Activated CD4-positive, alpha-beta T cell treated with anti-CD3 and anti-CD28 coated beads for 24 hours (primary cell): Measurements from ENCODE around the gene PIGU.
"Not testable (repeated sequence)": the region's sequence is repeated elsewhere in the genome, so short reads cannot be mapped to it uniquely, and the experiment has no call there.

Source experiments
- DNase-seq, 2 donors: peaks; one replicate each; pipeline ENCODE4 v3.0.0-alpha.2; 2020; ENCODE audit warnings: low read depth in 2 of 2

Gene PIGU

DNA sequence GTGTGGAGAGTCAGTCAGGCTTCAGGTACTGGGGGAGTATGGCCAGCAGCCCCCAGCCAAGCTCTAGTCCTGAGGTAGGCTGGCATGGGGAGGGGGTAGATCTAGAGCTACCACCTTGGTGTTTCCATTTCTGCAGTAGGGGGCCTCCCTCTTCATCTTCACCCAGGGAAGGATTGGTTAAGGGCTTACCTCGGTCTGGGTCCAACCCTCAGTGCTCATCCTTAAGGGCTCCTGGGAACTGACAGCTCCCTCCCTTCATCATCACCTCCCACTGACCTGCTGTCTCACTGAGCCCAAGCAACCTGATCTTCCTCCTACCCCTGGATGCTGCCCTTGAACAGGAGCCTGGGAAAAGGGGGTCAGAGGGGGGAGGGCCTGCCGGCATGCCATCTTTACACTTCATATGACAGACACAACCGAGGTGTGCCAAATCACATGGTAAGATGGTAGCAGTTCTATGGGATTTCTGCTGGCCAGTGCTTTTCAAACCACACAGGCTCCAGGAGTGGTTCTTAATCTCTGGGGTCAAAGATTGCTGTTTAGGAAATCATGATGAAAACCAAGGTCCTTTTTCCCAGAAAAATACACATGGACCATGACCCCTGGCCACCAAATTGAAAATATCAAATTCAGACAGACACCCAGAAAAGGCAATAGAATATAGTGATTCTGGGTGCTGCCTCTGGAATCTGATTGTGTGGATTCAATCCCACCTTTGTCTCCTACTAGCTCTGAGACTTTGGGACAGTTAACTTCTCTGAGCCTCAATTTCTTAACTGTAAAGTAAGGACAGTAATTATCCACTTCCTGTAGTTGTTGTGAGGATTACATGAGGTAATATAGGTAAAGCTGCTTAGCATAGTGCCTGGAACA is 30.3 kb upstream of the PIGU start:
- no peak for DNase-seq

DNA sequence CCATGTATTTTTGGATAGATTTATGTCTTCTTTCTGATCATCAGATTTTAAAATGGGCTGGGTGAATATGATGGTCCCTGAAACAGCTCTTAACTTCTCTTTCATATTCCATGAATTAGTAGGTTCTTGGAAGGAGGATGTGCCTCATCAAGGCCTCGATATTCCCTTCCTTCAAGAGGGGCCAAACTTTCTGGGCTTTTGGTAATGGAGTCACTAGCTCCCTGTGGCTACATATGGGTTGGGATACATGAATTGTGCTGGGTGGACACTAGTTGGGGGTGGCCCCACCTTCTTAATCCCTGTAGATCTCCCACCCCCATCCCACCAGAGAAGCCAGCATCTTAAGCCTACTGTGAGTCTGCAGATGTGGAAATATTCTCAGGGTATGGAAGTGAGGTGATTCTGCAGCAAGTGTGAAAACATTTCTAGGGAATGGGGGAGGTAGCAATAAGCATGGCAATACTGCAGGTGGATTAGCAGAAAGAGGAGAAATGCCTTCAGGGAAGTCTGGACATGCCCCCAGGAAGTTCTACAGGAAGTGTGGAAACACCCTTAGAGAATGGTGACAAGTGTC is 29.5 kb upstream of the PIGU start:
- DNase-seq = no peak

DNA sequence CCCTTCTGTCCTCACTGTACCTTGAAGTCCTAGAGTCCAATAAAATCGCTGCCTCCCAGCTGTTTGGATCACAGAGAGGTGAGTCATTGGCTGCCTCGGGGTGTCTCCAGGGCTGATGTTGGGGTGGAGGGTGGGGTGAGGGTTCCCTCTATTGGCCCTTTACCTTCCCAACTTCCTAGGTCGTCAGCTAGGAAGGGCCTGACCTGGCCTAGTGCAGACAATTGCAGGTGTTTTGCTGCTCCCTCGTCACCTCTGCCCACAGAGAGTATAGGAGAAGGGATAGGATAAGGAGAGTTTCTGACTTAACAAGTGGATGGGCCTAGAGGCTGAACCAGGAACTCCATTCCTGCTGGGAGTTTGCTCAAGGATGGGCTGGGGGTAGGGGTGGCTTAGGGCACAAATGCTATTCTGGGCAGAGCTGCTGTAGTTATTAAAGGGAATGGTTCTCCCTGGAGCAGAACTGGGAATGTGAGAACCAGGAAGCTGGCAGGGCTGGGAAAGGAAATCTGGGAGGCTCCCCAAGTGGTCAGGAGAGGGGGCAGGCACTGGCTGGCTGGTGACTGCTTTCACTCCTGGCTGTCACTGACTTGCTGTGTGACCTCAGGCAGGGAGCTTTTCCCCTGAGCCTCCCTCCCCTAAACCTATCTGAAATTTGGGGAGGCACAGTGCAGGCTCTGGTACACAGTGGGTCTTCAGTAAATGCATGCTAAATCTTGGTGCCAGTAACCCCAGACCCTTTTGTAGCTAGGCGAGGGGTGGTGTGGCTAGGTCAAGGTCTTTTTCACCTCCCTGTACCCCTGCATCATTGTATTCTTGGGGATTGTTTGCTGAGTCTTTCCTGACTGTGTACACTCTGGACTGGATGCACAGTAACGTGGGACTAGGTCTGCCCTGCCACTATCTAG is 28.8 kb upstream of the PIGU start:
- DNase-seq = no peak

- DNase-seq = no peak
Observed at GRCh38 chr20:34705008-34705396, 28.1 kb upstream of the PIGU start.

DNA sequence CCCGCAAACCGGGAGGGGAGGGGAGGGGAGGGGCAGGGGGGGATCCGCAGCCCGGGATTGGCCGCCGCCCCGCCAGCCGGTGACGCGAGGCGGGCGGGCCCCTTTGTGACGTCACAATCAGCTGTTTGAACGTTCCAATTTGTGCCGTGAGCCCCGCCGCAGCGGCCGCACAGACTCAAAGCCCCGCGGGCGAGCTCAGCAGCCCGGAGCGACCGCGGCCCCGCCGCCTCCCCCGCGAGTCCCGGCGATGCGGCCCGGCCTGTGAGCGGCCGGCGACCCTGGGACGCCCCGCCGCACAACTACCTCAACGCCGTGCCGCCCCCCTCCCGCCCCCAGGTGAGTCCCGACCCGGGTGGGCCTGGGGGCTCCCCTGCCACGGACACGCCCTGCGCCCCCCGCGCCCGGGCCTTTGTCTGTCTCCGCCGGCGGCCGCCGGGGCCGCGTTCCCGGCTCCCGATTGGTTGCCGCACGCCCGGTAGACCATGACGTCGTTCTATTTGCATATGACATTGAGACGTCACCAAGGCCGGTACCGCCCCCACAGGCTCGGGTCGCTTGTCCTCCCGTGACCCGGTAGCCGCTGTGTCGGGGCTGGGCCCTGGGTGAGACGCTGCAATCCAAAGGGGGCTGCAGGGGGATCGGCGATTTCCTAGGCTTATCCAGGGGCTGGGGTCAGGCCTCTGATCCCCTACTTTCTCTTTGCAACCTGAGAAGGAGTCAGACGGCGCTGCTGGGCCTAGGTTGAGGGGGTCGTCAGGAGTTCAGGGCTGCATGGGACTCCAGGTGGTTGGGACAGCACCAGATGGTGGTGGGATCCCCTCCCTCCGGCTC is 27.5 kb upstream of the PIGU start, which contains the start of gene TP53INP2:
TP53INP2 (plus strand) TSS at position 168 of the 831 bp plus-strand sequence. CDS start 4,396 bp downstream, outside the sequence.
- DNase-seq = peak; percentile 61 to 68

DNA sequence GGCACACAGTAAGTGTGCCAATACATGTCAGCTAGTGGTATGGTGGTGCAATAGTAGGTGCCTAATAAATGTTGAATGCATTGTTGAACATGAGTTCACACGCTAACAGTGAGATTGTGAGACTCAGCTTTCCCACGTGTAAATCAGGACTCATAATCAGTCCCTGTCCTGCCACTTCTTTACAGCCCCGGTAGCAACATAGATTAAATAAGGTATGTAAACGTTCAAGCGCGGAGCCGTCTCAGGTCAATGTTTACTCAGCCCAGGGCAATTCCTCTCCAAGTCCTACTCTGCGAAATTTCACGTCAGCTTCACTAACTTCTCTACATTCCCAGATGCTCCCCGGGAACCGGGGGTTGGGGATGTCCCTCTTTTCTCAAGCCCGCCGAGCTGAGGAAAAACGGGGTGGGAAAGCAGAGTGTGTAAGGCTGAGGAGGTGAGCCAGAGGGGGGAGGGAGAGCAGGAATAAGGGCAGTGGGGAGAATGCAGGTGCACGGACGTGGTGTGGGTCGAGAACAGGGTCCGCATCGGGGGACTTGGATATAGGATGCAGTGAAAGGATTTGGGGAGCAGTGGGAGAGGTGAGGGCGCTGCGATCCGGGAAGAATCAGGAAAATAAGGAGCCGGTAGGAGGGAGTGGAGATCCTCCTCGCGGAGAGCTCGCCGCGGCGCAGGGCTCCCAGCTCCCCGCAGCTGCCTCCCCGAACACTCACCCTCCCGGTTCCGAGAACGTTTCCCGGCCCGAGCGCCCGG is 26.7 kb upstream of the PIGU start:
- no peak for DNase-seq

DNA sequence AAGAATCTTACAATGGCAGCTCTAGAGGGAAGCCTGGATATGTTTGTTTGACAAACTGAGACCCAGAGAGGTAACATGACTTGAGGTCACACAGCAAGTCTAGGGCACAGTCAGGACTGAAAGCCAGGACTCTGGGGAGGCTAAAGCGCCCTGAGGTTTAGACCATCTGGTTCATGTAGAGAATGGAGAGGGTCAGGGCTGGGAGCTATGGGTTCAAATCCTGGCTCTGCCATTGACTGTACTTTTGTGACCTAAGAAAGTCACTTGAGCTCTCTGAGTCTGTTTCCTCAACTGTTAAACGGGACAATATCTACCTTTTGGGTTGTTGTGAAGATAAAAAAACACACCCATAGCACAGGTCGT is 26.1 kb upstream of the PIGU start:
- no peak for DNase-seq

- no peak for DNase-seq
Observed at GRCh38 chr20:34701405-34702085, 24.7 kb upstream of the PIGU start.

DNA sequence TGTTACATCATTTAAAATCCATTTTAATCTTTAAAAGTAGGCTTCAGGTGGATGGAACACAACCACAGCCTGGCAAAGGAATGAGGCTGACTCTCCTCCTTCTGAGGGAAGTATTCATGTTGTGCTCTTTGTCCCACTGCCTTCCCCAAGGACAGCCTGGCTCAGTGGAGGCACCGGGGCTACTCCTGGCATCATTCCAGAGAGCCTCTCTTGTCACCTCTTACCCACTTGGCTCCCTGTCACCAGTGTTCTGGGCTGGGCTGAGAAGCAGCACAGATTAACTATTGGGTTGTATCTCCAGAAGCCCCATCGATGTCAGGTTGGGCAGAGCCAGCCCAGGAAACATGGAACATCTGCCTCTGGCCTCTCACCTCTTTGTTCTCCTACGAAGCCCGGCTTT is 16.5 kb upstream of the PIGU start:
- DNase-seq = no peak

DNA sequence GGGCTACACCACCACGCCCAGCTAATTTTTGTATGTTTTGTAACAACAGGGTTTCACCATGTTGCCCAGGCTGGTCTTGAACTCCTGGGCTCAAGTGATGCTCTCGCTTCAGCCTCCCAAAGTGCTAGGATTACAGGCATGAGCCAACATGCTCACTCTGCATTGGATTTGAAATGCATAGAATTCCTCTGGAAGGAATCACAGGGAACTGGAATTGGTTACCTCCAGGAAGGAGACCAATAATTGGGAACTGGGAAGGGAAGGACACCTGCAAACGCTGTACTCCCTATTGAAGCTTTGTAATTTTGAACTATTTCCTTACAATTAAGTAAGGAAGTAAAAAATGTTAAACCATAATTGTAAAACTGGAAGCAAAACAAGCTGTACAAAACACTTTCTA is 14.9 kb upstream of the PIGU start:
- no peak for DNase-seq

DNA sequence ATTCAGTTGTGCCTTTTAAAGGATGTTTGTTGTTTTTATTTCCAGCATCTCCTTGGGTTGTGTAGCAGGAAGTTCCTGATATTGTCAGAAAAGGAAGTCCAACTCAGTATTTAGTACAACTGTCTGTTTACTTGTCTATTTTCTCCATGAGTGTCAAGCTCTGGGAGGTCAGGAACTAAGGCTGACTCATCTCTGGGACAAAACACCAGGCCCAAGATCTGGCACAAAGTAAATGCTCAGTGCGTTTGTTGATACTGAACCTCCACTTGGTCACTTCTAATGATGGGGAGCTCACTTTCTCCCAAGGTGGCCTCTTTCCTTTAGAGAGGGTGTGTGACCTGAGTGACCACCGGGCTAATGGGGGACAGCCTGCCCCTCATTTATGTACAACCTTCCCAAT is 12.6 kb upstream of the PIGU start:
- DNase-seq = no peak

- DNase-seq = no peak
Observed at GRCh38 chr20:34683667-34684066, 6.8 kb upstream of the PIGU start.

DNA sequence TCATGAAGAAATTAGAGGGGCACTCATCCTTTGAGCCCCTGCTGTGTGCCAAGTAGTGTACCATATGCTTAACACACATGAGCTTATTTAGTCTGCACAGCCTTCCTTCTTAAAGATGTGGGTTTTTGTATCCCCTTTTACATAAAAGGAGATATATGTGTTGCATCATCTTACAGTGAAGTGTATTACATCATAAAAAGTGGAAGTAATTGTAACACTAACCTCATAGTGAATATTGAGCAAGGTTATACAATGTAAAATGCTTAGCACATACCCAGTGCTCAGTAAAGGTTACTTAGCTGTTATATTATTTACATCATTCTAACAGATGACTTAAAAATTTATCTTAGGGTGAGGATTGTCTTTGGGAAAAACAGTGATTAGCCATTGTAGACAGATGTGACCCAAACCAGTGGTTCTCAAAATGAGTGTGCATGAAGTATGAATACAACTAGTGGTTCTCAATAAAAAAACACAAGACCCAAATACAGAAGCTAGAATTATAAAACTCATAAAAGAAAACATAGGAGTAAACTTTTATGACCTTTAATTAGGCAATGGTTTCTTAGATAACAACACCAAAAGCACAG is 3.8 kb upstream of the PIGU start:
- no peak for DNase-seq

GRCh38 chr20:34675993-34676641 is 775 bp downstream of the PIGU start:
- DNase-seq = no peak

- DNase-seq = no peak
Observed at GRCh38 chr20:34675561-34675960, 1.3 kb downstream of the PIGU start.

DNA sequence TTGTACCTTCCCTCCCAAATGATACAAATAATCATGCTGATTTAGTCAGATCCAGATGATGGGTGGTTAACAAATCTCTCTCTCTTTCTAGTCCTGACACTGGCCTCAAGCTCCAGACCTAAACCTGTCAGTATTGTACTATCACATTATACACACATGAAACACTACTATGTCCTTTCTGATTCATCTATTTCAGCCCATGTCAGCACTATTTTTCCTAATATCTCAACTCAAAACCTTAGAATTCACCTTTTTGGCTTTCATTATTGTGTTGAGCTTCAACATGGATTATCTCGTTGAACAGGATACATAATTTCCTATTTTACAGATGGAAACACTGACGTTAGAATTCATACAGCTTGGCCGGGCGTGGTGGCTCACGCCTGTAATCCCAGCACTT is 3.5 kb downstream of the PIGU start:
- DNase-seq = no peak

DNA sequence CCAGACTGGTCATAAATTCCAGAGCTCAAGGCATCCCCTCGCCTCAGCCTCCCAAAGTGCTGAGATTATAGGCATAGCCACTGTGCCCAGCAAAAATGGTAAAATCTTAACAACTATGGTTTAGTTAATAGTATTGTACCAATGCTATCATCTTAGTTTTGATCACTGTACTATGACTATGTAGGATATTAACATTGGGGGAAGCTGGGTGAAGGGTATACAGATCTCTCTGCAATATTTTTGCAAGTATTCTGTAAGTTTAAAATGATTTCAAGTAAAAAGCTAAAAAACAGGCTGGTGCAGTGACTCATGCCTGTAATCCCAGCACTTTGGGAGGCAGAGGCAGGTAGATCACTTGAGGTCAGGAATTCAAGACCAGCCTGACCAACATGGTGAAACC is 7.8 kb downstream of the PIGU start:
- DNase-seq = no peak

- DNase-seq = not testable (repeated sequence)
Observed at GRCh38 chr20:34664751-34665150, 12.1 kb downstream of the PIGU start.

DNA sequence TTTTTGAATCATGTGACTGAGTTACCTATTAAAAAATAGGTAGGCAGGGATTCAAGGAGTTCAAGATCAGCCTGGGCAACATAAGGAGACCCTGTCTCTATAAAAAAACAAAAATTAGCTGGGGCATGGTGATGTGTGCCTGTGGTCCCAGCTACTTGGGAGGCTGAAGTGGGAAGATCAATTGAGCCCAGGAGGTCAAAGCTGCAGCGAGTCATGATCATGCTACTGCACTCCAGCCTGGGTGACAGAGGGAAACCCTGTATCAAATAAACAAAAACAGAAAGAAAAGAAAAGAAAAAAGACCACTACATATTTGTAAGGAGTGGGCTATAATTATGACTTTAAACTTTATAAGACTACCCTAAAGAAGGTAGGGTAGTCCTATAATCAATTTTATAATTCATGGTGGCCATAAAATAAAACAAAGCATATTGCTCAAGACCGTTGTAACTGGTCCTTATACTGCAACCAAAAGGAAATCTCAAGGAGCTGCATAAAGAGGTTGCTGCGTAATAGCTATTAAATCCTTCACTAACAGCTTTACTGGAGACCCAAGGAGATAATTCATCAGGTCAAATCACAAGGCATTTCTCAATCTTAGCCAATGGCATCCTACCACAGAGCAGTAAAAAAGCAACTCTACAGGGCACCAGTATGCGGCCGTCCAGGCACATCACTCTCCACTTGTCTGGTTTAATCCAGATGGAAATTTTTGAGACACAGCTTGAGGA is 13.5 kb downstream of the PIGU start:
- DNase-seq = no peak
